OCI-LY1 (cell line): Measurements from ENCODE around the gene ISG20.

Experiments
- CTCF ChIP-seq: fragments of 200-600 bp; sonication (generic), shearing (Covaris generic); IDR thresholded peaks from 2 replicates; pipeline ENCODE4 v1.5.1; 2017; ENCODE audit warnings: mild to moderate bottlenecking, antibody characterized with exemption, low read length, moderate library complexity, mixed read lengths
- EZH2 ChIP-seq: fragments of 200-600 bp; sonication (generic), shearing (Covaris generic); IDR thresholded peaks from 2 replicates; pipeline ENCODE4 v1.8.0; 2017; ENCODE audit warnings: borderline replicate concordance, mixed run types, mild to moderate bottlenecking, antibody characterized with exemption, low read length, moderate library complexity, mixed read lengths

- no peak for TF ChIP-seq CTCF
- TF ChIP-seq EZH2: no peak
Measured at GRCh38 chr15:88622605-88622975, 16.2 kb upstream of the ISG20 start.
